ENCODE data around the gene INTU. TPM values are rescaled to one million over a fixed set of nuclear protein-coding genes. Genes with fewer than 3 reads are reported as not detected.

The INTU gene
- total RNA-seq, 6 experiments from 2014 or later = 1.1 to 2.0 (median 1.3) TPM

- DNase-seq (no peak), ATAC-seq (no peak)
- intact Hi-C loops (cut with DNase I) = no loop called here
- Histone ChIP-seq H3K4me3 (no peak overlapping the region), H3K9me3 (no peaks in the 10 kb centered on the region), H3K27me3 (no peaks in the 10 kb centered on the region), H3K4me1 (no peaks in the 10 kb centered on the region), H3K36me3 (no peaks in the 10 kb centered on the region), H3K27ac (no peak overlapping the region)
- 47% methylated on average over 2 of the region's 2 CpGs for WGBS (ENCODE audit: insufficient coverage, low coverage, low lambda C conversion rate, missing lambda C conversion rate)
- TF ChIP-seq CTCF (IDR thresholded peaks at IDR 0.05) = no peak
- no peak for TF ChIP-seq POLR2A (IDR thresholded peaks at IDR 0.05)
Measured at GRCh38 chr4:127756906-127757305, 124.1 kb downstream of the INTU start.

- ATAC-seq = peak in 2 of 4 donors; percentile 55 to 59
- WGBS (ENCODE audit: insufficient coverage, low coverage, low lambda C conversion rate, missing lambda C conversion rate) = 55% methylated on average over 2 of the region's 2 CpGs
- Histone ChIP-seq H3K27me3 (no peaks in the 10 kb centered on the region), H3K27ac (no peak overlapping the region), H3K4me3 (no peak overlapping the region), H3K36me3 (no peaks in the 10 kb centered on the region), H3K4me1 (no peaks in the 10 kb centered on the region), H3K9me3 (no peaks in the 10 kb centered on the region)
- DNase-seq = no peak
- TF ChIP-seq POLR2A (IDR thresholded peaks at IDR 0.05) (no peak), CTCF (IDR thresholded peaks at IDR 0.05) (no peak)
- intact Hi-C loops (cut with DNase I) = no loop called here
Measured at GRCh38 chr4:127759228-127759820, 126.6 kb downstream of the INTU start.

- intact Hi-C loops (cut with DNase I) = no loop called here
- WGBS (ENCODE audit: insufficient coverage, low coverage, low lambda C conversion rate, missing lambda C conversion rate) = 29% methylated on average over 3 of the region's 3 CpGs
- no peak overlapping the region for H3K27ac ChIP-seq
Measured at GRCh38 chr4:127759893-127760292, 127.1 kb downstream of the INTU start.

GRCh38 chr4:127771535-127772275, 138.9 kb downstream of the INTU start:
- no peak for DNase-seq
- 45% methylated on average over 4 of the region's 4 CpGs for WGBS (ENCODE audit: insufficient coverage, low coverage, low lambda C conversion rate, missing lambda C conversion rate)
- no peaks in the 10 kb centered on the region for H3K36me3 ChIP-seq
- H3K4me3 ChIP-seq = no peak overlapping the region
- ATAC-seq = no peak
- H3K9me3 ChIP-seq = no peaks in the 10 kb centered on the region
- no peak overlapping the region for H3K27ac ChIP-seq
- no peaks in the 10 kb centered on the region for H3K27me3 ChIP-seq
- no peak for TF ChIP-seq CTCF (IDR thresholded peaks at IDR 0.05)
- no peak for TF ChIP-seq POLR2A (IDR thresholded peaks at IDR 0.05)
- H3K4me1 ChIP-seq = no peaks in the 10 kb centered on the region
- intact Hi-C loops (cut with DNase I) = no loop called here

More at GRCh38 chr4:127759893-127760292, 127.1 kb downstream of the INTU start:
- no peaks in the 10 kb centered on the region for H3K4me1 ChIP-seq
- no peaks in the 10 kb centered on the region for H3K27me3 ChIP-seq
- no peak overlapping the region for H3K4me3 ChIP-seq
- no peaks in the 10 kb centered on the region for H3K9me3 ChIP-seq
- peak in 3 of 4 donors; percentile 62 to 96 (median 69) for ATAC-seq
- TF ChIP-seq CTCF (IDR thresholded peaks at IDR 0.05) (no peak), POLR2A (IDR thresholded peaks at IDR 0.05) (no peak)
- no peak for DNase-seq
- H3K36me3 ChIP-seq = no peaks in the 10 kb centered on the region

All from right lobe of liver (tissue), 6 donors.